PFSK-1 (cell line): ENCODE data around the gene THUMPD3.

Experiments
- FOXP2 ChIP-seq: optimal IDR thresholded peaks from 2 replicates; pipeline ENCODE3; 2011; ENCODE audit warnings: borderline replicate concordance, control low read depth, inconsistent platforms; ENCODE audit not compliant: insufficient read depth; ENCODE audit errors: extremely low read length, extremely low read depth
- POLR2AphosphoS5 ChIP-seq: IDR thresholded peaks from 2 replicates; pipeline ENCODE4 v1.6.1; 2012; ENCODE audit warnings: low read depth, mild to moderate bottlenecking, control low read depth, low read length, moderate library complexity
- SIN3A ChIP-seq: IDR thresholded peaks from 2 replicates; pipeline ENCODE4 v1.6.1; 2012; ENCODE audit warnings: mild to moderate bottlenecking, low read length, moderate library complexity, borderline replicate concordance; ENCODE audit not compliant: insufficient read depth
- TAF1 ChIP-seq: IDR thresholded peaks from 2 replicates; pipeline ENCODE4 v1.6.1; 2012; ENCODE audit warnings: low read length, control low read depth, borderline replicate concordance; ENCODE audit not compliant: insufficient read depth
- TF ChIP-seq, protein P1 (sequence below), 2 experiments: IDR thresholded peaks; 2 replicates each; pipeline versions ENCODE4 v1.6.1 to v1.8.0; 2011 to 2012; ENCODE audit warnings: low read depth in 2 of 2, low read length in 2 of 2, control low read depth in 1 of 2, inconsistent platforms in 1 of 2, mild to moderate bottlenecking in 1 of 2, moderate library complexity in 1 of 2; ENCODE audit not compliant: insufficient read depth in 1 of 2

Gene THUMPD3

DNA sequence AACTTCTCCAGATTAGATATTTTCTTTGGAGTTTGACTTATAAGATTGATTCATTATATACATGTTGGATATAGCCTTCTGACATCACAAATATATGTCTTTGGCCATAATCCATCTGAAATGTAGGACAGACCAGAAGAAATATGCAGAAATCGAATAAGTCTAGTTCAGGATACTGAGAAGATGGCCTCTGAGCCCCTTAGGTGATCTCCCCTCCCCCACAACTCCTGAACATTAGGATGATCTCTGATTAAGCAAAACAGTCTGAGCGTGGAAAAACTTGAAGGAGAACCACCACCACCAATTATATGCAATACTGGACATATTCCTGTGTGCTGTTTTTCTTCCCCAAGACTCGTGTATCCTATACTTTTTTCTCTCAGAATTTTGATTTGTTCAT is 37.8 kb downstream of the THUMPD3 start:
- TF ChIP-seq SIN3A (no peak), FOXP2 (no peak), POLR2AphosphoS5 (no peak), TAF1 (no peak)
- TF ChIP-seq, protein P1, sequence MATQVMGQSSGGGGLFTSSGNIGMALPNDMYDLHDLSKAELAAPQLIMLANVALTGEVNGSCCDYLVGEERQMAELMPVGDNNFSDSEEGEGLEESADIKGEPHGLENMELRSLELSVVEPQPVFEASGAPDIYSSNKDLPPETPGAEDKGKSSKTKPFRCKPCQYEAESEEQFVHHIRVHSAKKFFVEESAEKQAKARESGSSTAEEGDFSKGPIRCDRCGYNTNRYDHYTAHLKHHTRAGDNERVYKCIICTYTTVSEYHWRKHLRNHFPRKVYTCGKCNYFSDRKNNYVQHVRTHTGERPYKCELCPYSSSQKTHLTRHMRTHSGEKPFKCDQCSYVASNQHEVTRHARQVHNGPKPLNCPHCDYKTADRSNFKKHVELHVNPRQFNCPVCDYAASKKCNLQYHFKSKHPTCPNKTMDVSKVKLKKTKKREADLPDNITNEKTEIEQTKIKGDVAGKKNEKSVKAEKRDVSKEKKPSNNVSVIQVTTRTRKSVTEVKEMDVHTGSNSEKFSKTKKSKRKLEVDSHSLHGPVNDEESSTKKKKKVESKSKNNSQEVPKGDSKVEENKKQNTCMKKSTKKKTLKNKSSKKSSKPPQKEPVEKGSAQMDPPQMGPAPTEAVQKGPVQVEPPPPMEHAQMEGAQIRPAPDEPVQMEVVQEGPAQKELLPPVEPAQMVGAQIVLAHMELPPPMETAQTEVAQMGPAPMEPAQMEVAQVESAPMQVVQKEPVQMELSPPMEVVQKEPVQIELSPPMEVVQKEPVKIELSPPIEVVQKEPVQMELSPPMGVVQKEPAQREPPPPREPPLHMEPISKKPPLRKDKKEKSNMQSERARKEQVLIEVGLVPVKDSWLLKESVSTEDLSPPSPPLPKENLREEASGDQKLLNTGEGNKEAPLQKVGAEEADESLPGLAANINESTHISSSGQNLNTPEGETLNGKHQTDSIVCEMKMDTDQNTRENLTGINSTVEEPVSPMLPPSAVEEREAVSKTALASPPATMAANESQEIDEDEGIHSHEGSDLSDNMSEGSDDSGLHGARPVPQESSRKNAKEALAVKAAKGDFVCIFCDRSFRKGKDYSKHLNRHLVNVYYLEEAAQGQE (IDR thresholded peaks at IDR 0.05; ENCODE audit: insufficient read depth in 1 of 2, low read depth in 2 of 2, low read length in 2 of 2), result no peak

DNA sequence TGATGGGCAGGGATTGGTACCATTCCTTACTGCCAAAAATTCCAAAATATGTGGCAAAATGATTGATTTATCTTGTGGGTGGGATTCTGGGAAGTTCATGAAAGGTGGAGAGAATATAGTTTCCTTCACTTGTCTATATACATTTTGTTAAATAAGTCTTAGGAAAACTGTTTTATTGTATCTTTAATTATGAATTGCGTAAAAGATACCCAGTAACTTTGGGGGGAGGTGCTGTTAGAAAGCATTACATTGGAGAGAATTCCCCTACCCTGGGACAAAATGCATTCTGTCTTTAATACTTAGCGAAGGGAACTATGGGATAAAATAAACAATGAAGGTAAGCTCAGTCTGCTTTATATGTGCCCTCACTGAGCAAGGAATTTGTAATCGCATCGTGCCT is 39.1 kb downstream of the THUMPD3 start:
- TF ChIP-seq POLR2AphosphoS5 (no peak), SIN3A (no peak), TAF1 (no peak)

DNA sequence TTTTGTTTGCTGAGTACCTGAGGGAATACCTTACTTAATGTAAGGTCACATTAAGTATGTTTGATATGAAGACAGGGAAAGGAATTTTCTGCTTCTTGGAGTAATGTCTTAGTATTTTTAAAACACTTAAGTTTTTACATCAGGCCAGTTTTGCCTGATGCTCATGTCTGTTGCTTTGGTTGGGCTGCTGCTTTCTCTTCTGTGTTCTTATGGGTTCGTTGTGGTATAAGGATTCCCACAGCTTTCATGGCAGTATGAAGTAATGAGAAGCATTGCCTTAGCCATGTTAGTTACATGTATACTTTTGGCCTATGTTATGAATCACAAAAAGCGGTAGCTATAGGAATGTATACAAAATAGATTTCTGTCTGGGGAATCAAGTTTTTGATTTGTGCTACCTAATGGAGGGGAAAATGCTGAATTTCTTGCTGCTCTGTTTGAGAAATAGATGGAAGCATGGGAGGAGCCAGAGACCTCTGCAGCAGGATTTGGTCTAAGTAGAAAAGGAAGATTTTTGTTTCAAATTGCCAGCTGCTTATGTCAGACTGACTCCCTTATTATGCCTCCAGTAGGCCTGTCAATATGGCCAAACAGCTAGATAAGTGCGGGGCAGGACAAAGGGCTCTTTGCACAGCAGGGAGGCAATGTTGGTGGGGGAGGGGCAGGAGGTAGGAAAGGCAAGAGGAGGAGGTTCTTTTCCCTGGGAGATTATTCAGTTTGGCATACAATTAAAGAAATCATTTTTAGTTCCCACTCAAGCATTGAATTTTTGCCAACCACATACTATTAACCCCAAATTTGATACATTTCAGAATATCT is 39.8 kb downstream of the THUMPD3 start:
- TF ChIP-seq FOXP2 (no peak), TAF1 (no peak), SIN3A (0 out of 2 replicates have a peak, but pooled peaks have one; percentile 17), POLR2AphosphoS5 (no peak)
- TF ChIP-seq, protein P1 (IDR thresholded peaks at IDR 0.05; ENCODE audit: insufficient read depth in 1 of 2, low read depth in 2 of 2, low read length in 2 of 2), result 0 out of 4 replicates have a peak, but pooled peaks of 1 of the 2 experiments have one; percentile 22

DNA sequence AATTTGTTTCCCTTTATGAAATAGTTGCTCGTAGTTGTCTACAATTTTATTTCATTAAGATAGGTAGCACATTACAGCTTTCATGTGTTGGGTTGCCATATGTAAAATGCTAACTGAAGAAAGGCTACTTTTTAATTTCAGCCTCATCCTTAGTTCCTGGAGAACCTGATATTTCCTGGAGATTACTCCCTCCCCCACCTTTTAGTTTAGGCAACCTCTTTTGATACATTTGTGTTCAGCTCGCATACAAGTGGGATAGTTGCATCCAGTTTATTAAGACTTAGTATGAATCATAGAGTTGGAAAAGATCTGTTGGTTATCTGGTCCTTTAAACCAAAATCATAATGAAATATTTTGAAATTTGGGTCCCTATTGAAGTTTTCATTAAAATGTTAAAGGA is 40.6 kb downstream of the THUMPD3 start:
- TF ChIP-seq FOXP2 (no peak), POLR2AphosphoS5 (no peak), SIN3A (no peak), TAF1 (no peak)
- TF ChIP-seq, protein P1 (IDR thresholded peaks at IDR 0.05; ENCODE audit: insufficient read depth in 1 of 2, low read depth in 2 of 2, low read length in 2 of 2), result no peak

DNA sequence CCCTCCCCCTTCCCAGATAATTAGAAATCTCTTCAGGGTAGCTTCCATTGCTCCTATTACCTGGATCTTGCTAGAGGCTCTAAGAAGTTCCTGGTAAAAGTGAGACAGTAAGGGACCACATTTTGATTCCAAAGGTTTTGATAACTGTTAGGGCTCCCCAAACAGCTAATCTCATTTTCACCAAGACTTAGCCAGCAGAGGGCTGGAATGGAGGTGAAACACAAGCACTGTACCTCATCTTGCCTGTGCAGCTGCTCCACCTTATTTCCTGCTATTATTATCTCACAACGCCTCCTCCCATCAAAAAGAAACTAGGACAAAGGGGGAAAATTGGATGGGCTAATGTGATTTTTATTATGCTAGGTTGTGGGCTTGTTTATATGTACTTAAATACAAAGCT is 41.8 kb downstream of the THUMPD3 start:
- TF ChIP-seq FOXP2 (no peak), TAF1 (no peak), SIN3A (no peak), POLR2AphosphoS5 (no peak)
- TF ChIP-seq, protein P1 (IDR thresholded peaks at IDR 0.05; ENCODE audit: insufficient read depth in 1 of 2, low read depth in 2 of 2, low read length in 2 of 2), result no peak
